Measurements from ENCODE around the gene PTPRD. TPM values are rescaled to one million over a fixed set of nuclear protein-coding genes. Genes with fewer than 3 reads are reported as not detected.
"Not testable (repeated sequence)": the region's sequence is repeated elsewhere in the genome, so short reads cannot be mapped to it uniquely, and the experiment has no call there.

The PTPRD gene
- total RNA-seq, 2 experiments from 2014 or later, result not detected

DNA sequence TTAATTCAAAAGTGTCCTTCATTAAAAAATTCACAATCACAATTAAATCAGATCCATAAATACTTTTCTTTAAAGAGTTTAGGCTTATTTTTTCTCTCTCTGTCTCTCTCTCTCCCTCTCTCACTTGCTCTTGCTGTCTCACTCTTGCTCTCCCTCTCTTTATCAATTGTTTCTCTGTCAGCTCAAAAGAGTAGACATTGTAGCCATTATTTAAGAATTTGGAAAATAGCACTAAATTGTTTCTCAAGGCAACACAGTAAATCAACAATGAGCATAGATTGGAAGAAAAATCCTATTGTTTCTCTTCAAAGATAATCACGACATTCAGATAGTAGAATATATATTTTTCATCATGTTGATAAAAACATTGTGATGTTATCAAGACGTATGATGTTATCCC is 1114.0 kb downstream of the PTPRD start:
- intact Hi-C loops (cut with micrococcal nuclease), result no loop called here
- CTCF ChIA-PET, result no interaction called here
- Mint-ChIP-seq H3K9me3 (peaks cover 21% of the 10 kb centered on the region), H3K27me3 (ENCODE audit: low read depth) (no peaks in the 10 kb centered on the region), H3K4me3 (no peak overlapping the region), H3K27ac (no peak overlapping the region), H3K36me3 (ENCODE audit: low read depth) (no peaks in the 10 kb centered on the region), H3K4me1 (ENCODE audit: low read depth) (no peaks in the 10 kb centered on the region)
- DNase-seq, result no peak

DNA sequence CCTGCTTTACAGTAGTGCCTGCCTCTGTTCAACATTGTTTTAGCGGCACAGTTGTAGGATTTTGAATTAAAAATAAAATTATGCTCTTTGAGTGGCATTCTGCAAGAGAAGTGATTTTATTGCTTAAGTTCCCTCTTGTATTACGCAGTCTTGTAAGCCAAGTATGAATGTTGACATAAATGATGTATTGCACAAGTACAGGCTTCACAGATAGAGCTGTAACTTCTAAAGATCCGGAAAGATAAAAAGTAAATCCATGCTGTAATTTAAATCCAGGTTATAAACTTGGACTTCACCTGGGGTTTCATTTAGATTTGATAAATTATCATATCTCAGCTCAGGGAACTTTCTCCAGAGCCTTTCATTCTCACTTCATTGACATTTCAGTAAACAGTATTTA is 1114.7 kb downstream of the PTPRD start:
- peaks cover 21% of the 10 kb centered on the region for H3K9me3 Mint-ChIP-seq
- H3K27ac Mint-ChIP-seq, result no peak overlapping the region
- H3K4me3 Mint-ChIP-seq, result no peak overlapping the region
- CTCF ChIA-PET, result no interaction called here
- intact Hi-C loops (cut with micrococcal nuclease), result no loop called here
- H3K27me3 Mint-ChIP-seq (ENCODE audit: low read depth), result no peaks in the 10 kb centered on the region
- no peaks in the 10 kb centered on the region for H3K36me3 Mint-ChIP-seq (ENCODE audit: low read depth)
- no peak for DNase-seq
- no peaks in the 10 kb centered on the region for H3K4me1 Mint-ChIP-seq (ENCODE audit: low read depth)

DNA sequence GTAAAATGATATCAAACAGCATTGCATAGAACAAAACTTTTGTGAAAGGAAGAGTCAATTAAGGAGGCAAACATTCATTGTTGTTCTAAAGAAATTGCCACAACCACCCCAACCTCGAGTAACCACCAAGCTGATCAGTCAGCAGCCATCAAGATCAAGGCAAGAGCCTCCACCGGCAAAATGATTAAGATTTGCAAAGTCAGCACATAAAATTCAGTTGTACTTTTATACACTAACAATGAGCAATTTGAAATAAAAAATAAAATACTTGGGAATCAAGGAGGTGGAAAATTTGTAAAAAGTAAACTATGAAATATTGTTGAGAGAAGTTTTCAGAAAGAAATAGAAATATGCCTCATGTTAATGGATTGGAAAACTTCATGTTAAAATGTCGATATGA is 1118.5 kb downstream of the PTPRD start:
- DNase-seq, result no peak
- intact Hi-C loops (cut with micrococcal nuclease), result no loop called here
- Mint-ChIP-seq H3K27ac (no peak overlapping the region), H3K27me3 (ENCODE audit: low read depth) (no peaks in the 10 kb centered on the region), H3K9me3 (peaks cover 23% of the 10 kb centered on the region), H3K4me3 (no peak overlapping the region), H3K36me3 (ENCODE audit: low read depth) (no peaks in the 10 kb centered on the region), H3K4me1 (ENCODE audit: low read depth) (no peaks in the 10 kb centered on the region)
- CTCF ChIA-PET, result no interaction called here

DNA sequence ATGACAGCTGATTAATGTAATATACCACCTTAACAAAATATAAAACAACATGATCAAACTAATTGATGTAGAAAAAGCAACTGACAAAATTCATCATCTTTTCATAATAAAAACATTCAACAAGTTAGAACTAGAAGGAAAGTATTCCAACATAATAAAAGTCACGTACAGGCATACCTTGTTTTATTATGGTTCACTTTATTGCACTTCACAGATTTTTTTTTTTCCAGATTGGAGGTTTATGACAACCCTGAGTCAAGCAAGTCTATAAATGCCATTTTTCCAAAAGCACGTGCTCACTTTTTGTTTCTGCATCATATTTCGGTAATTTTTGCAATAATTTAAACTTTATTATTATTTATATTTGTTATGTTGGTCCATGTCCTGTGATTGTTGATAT is 1120.3 kb downstream of the PTPRD start:
- Mint-ChIP-seq H3K4me3 (no peak overlapping the region), H3K4me1 (ENCODE audit: low read depth) (no peaks in the 10 kb centered on the region)

GRCh38 chr9:9489183-9489582 is 1123.6 kb downstream of the PTPRD start:
- Mint-ChIP-seq H3K4me3 (no peak overlapping the region), H3K27ac (no peak overlapping the region), H3K9me3 (peaks cover 3% of the 10 kb centered on the region), H3K27me3 (ENCODE audit: low read depth) (no peaks in the 10 kb centered on the region), H3K4me1 (ENCODE audit: low read depth) (no peaks in the 10 kb centered on the region), H3K36me3 (ENCODE audit: low read depth) (no peaks in the 10 kb centered on the region)
- CTCF ChIA-PET, result interaction anchor here (0.8 kb wide), 1 partner anchor 11 kb away, joined by 3 read pairs; no protein-coding TSS in a partner anchor
- intact Hi-C loops (cut with micrococcal nuclease), result no loop called here
- DNase-seq, result no peak

More for the DNA sequence above, 1120.3 kb downstream of the PTPRD start:
- peaks cover 21% of the 10 kb centered on the region for H3K9me3 Mint-ChIP-seq
- no peaks in the 10 kb centered on the region for H3K36me3 Mint-ChIP-seq (ENCODE audit: low read depth)
- H3K27me3 Mint-ChIP-seq (ENCODE audit: low read depth), result no peaks in the 10 kb centered on the region
- no peak for DNase-seq
- H3K27ac Mint-ChIP-seq, result no peak overlapping the region
- CTCF ChIA-PET, result no interaction called here
- intact Hi-C loops (cut with micrococcal nuclease), result no loop called here

GRCh38 chr9:9483175-9483574 is 1129.6 kb downstream of the PTPRD start:
- DNase-seq, result no peak
- no peaks in the 10 kb centered on the region for H3K27me3 Mint-ChIP-seq (ENCODE audit: low read depth)
- no peak overlapping the region for H3K27ac Mint-ChIP-seq
- H3K4me1 Mint-ChIP-seq (ENCODE audit: low read depth), result no peaks in the 10 kb centered on the region
- CTCF ChIA-PET, result no interaction called here
- no peaks in the 10 kb centered on the region for H3K36me3 Mint-ChIP-seq (ENCODE audit: low read depth)
- intact Hi-C loops (cut with micrococcal nuclease), result no loop called here
- H3K9me3 Mint-ChIP-seq, result peaks cover 4% of the 10 kb centered on the region
- no peak overlapping the region for H3K4me3 Mint-ChIP-seq

GRCh38 chr9:9478741-9479140 is 1134.1 kb downstream of the PTPRD start:
- Mint-ChIP-seq H3K9me3 (peaks cover 4% of the 10 kb centered on the region), H3K4me1 (ENCODE audit: low read depth) (no peaks in the 10 kb centered on the region), H3K27me3 (ENCODE audit: low read depth) (no peaks in the 10 kb centered on the region), H3K36me3 (ENCODE audit: low read depth) (no peaks in the 10 kb centered on the region), H3K4me3 (no peak overlapping the region), H3K27ac (no peak overlapping the region)
- intact Hi-C loops (cut with micrococcal nuclease), result no loop called here
- no peak for DNase-seq
- CTCF ChIA-PET, result interaction anchor here (0.6 kb wide), 1 partner anchor 407 kb away, joined by 3 read pairs; no protein-coding TSS in a partner anchor

GRCh38 chr9:9469271-9469670 is 1143.5 kb downstream of the PTPRD start:
- Mint-ChIP-seq H3K4me1 (ENCODE audit: low read depth) (no peaks in the 10 kb centered on the region), H3K4me3 (no peak overlapping the region), H3K9me3 (no peaks in the 10 kb centered on the region), H3K27ac (no peak overlapping the region), H3K36me3 (ENCODE audit: low read depth) (no peaks in the 10 kb centered on the region), H3K27me3 (ENCODE audit: low read depth) (no peaks in the 10 kb centered on the region)
- no peak for DNase-seq
- intact Hi-C loops (cut with micrococcal nuclease), result no loop called here
- CTCF ChIA-PET, result no interaction called here

- H3K36me3 Mint-ChIP-seq (ENCODE audit: low read depth); H3K27me3 Mint-ChIP-seq (ENCODE audit: low read depth); H3K27ac Mint-ChIP-seq; intact Hi-C loops (cut with micrococcal nuclease); H3K4me1 Mint-ChIP-seq (ENCODE audit: low read depth); CTCF ChIA-PET; DNase-seq; H3K4me3 Mint-ChIP-seq; H3K9me3 Mint-ChIP-seq: not testable (repeated sequence)
Measured at GRCh38 chr9:9441874-9442273, 1170.9 kb downstream of the PTPRD start.

DNA sequence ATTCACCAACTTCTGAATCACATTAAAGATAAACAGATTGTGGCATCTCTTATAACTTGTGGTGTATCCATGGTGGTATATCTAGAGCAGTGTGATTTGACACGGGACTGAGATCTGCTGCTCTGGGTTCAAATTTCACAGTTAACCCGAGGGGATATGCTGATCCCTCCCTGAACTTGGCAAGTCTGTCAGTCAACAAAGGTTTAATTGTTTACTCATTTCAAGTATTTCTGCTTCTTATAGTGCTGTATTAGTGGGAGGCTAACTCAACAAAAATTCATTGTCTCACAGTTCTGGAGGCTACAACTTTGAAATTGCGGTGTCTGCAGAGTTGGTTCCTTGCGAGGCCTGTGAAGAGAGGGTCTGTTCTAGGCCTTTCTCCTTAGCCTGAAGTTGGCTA is 1175.2 kb downstream of the PTPRD start:
- Mint-ChIP-seq H3K36me3 (ENCODE audit: low read depth) (no peaks in the 10 kb centered on the region), H3K27ac (no peak overlapping the region), H3K9me3 (peaks cover 1% of the 10 kb centered on the region), H3K4me3 (no peak overlapping the region), H3K27me3 (ENCODE audit: low read depth) (no peaks in the 10 kb centered on the region), H3K4me1 (ENCODE audit: low read depth) (no peaks in the 10 kb centered on the region)
- DNase-seq, result no peak
- intact Hi-C loops (cut with micrococcal nuclease), result no loop called here
- CTCF ChIA-PET, result no interaction called here

- H3K9me3 Mint-ChIP-seq; intact Hi-C loops (cut with micrococcal nuclease); DNase-seq; H3K4me1 Mint-ChIP-seq (ENCODE audit: low read depth); CTCF ChIA-PET; H3K27me3 Mint-ChIP-seq (ENCODE audit: low read depth); H3K4me3 Mint-ChIP-seq; H3K36me3 Mint-ChIP-seq (ENCODE audit: low read depth); H3K27ac Mint-ChIP-seq: not testable (repeated sequence)
Measured at GRCh38 chr9:9426454-9426853, 1186.3 kb downstream of the PTPRD start.

DNA sequence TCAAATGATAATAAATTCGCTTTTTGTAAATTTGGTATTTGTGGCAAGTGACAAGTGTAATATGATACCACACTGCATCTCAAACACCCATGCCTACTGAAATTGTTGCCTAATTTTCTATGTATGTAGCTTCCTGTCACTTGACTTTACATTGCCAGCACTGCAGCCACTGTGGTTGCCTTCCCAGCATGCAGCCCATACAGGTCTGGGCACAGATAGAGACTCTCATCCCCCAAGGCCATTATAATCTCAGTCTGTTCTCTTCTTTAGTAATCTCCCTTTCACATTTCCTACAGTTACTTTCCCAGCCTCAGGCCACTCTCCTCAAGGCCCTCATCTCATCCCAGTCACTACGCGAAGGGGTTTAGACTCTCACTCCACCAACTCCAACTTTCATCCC is 1200.6 kb downstream of the PTPRD start:
- intact Hi-C loops (cut with micrococcal nuclease), result no loop called here
- no peak for DNase-seq
- no peak overlapping the region for H3K4me3 Mint-ChIP-seq
- H3K36me3 Mint-ChIP-seq (ENCODE audit: low read depth), result no peaks in the 10 kb centered on the region
- no peaks in the 10 kb centered on the region for H3K4me1 Mint-ChIP-seq (ENCODE audit: low read depth)
- no peak overlapping the region for H3K27ac Mint-ChIP-seq
- no peaks in the 10 kb centered on the region for H3K27me3 Mint-ChIP-seq (ENCODE audit: low read depth)
- CTCF ChIA-PET, result no interaction called here
- no peaks in the 10 kb centered on the region for H3K9me3 Mint-ChIP-seq

GRCh38 chr9:9410736-9411135 is 1202.1 kb downstream of the PTPRD start:
- intact Hi-C loops (cut with micrococcal nuclease), result no loop called here
- no peak overlapping the region for H3K4me3 Mint-ChIP-seq
- no peaks in the 10 kb centered on the region for H3K4me1 Mint-ChIP-seq (ENCODE audit: low read depth)
- H3K27ac Mint-ChIP-seq, result no peak overlapping the region
- H3K9me3 Mint-ChIP-seq, result no peaks in the 10 kb centered on the region
- DNase-seq, result no peak
- H3K27me3 Mint-ChIP-seq (ENCODE audit: low read depth), result no peaks in the 10 kb centered on the region
- CTCF ChIA-PET, result no interaction called here
- no peaks in the 10 kb centered on the region for H3K36me3 Mint-ChIP-seq (ENCODE audit: low read depth)

- DNase-seq, result no peak
- intact Hi-C loops (cut with micrococcal nuclease), result no loop called here
- no peaks in the 10 kb centered on the region for H3K4me1 Mint-ChIP-seq (ENCODE audit: low read depth)
- CTCF ChIA-PET, result no interaction called here
- H3K4me3 Mint-ChIP-seq, result no peak overlapping the region
- H3K27ac Mint-ChIP-seq, result no peak overlapping the region
- no peaks in the 10 kb centered on the region for H3K36me3 Mint-ChIP-seq (ENCODE audit: low read depth)
- no peaks in the 10 kb centered on the region for H3K27me3 Mint-ChIP-seq (ENCODE audit: low read depth)
- H3K9me3 Mint-ChIP-seq, result peaks cover 8% of the 10 kb centered on the region
Measured at GRCh38 chr9:9399982-9400381, 1212.8 kb downstream of the PTPRD start.

Data from activated naive CD4-positive, alpha-beta T cell treated with anti-CD3 and anti-CD28 coated beads for 36 hours (primary cell).